GM08714 (cell line): ENCODE data around the gene NLRX1.
"Not testable (repeated sequence)": the region's sequence is repeated elsewhere in the genome, so short reads cannot be mapped to it uniquely, and the experiment has no call there.

Source experiments
- H3K4me3 ChIP-seq: fragments of 200-500 bp; sonication (Bioruptor generic); 2 replicates; pipeline ENCODE4 v1.5.1; 2014; ENCODE audit warnings: mild to moderate bottlenecking, low read length, inconsistent platforms
- ZNF274 ChIP-seq: IDR thresholded peaks from 2 replicates; pipeline ENCODE4 v1.6.1; 2012; ENCODE audit warnings: mild to moderate bottlenecking, low read depth, low read length

Gene NLRX1

GRCh38 chr11:119185981-119186634 lies 17.6 kb downstream of the NLRX1 start:
- no peak for TF ChIP-seq ZNF274
- no peak overlapping the region for H3K4me3 ChIP-seq

GRCh38 chr11:119187123-119187892 lies 18.8 kb downstream of the NLRX1 start:
- no peak overlapping the region for H3K4me3 ChIP-seq
- TF ChIP-seq ZNF274, result no peak

DNA sequence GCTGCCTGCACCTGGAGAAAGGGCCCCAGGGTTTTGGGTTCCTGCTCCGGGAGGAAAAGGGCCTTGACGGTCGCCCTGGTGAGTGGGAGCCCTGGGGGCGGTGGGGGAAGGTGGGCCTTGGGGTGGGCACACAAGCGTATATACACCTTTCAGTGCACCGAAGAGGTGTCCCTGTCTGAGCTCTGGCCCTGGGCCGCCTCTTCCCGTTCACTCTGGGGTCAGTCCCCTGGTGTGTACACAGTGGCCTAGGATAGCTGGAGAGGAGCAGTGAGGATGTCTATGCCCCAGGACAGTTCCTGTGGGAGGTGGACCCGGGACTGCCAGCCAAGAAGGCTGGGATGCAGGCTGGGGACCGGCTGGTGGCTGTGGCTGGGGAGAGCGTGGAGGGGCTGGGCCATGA lies 19.5 kb downstream of the NLRX1 start:
- no peak overlapping the region for H3K4me3 ChIP-seq
- no peak for TF ChIP-seq ZNF274

GRCh38 chr11:119188887-119189286 lies 20.4 kb downstream of the NLRX1 start:
- no peak for TF ChIP-seq ZNF274
- H3K4me3 ChIP-seq, result no peak overlapping the region

- TF ChIP-seq ZNF274, result no peak
- no peak overlapping the region for H3K4me3 ChIP-seq
These were observed 20.9 kb downstream of the NLRX1 start for GRCh38 chr11:119189393-119189792.

- no peak overlapping the region for H3K4me3 ChIP-seq
- TF ChIP-seq ZNF274, result no peak
These were observed 22.0 kb downstream of the NLRX1 start for GRCh38 chr11:119190531-119190930.

- not testable (repeated sequence) for H3K4me3 ChIP-seq
These were observed 22.7 kb downstream of the NLRX1 start for GRCh38 chr11:119191265-119191664.

DNA sequence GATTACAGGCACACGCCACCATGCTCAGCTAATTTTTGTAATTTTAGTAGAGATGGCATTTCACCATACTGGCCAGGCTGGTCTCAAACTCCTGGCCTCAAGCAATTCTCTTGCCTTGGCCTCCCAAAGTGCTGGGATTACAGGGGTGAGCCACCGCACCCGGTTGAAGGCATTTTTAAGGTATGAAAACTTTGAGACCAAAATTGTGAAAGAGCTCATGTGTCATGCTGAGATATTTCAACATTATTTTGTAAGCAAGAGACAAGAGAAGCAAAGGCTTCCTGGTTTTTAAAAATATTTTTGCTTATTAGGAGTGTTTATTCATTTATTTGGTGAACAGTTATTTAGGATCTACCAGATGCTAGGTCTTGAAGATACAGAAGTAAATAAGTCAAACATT lies 23.6 kb downstream of the NLRX1 start:
- H3K4me3 ChIP-seq, result no peak overlapping the region
- TF ChIP-seq ZNF274, result no peak

- H3K4me3 ChIP-seq, result no peak overlapping the region
- no peak for TF ChIP-seq ZNF274
These were observed 24.5 kb downstream of the NLRX1 start for GRCh38 chr11:119193001-119193400.

- TF ChIP-seq ZNF274, result no peak
- no peak overlapping the region for H3K4me3 ChIP-seq
These were observed 25.1 kb downstream of the NLRX1 start for GRCh38 chr11:119193626-119194025.

GRCh38 chr11:119194811-119195440 lies 26.4 kb downstream of the NLRX1 start:
- TF ChIP-seq ZNF274, result no peak
- H3K4me3 ChIP-seq, result no peak overlapping the region

DNA sequence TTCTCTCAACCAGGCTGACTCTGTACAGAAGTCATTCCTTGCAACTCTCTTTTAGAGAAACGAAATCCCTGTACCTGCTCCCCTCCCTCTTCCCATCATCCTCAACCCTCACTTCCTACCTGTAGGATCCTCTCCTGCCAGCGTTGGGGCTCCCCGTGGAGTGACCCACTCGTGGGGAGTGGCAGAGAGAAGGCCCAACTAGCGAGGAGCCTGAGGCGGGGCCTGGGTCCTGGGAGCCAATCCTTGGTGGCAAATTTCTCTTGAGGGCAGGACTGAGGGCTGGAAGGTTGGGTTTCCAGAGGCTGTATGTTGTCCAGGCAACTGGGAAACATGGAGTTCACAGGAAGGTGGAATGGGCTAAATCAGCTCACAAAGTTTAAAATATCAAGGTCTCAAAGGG lies 27.2 kb downstream of the NLRX1 start:
- H3K4me3 ChIP-seq, result no peak overlapping the region
- no peak for TF ChIP-seq ZNF274

GRCh38 chr11:119196833-119197483 lies 28.4 kb downstream of the NLRX1 start:
- H3K4me3 ChIP-seq, result no peak overlapping the region
- no peak for TF ChIP-seq ZNF274

DNA sequence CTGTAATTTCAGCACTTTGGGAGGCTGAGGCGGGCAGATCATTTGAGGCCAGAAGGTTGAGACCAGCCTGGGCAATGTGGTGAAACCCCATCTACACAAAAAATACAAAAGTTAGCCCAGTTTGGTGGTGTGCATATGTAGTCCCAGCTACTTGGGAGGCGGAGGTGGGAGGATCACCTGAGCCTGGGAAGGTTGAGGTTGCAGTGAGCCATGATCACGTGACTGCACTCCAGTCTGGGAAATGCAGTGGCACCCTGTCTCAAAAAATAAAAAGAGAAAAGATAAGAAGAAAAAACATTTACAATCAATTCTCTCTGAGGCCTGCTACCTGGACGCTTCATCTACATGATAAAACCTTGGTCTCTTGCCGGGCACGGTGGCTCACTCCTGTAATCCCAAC lies 30.4 kb downstream of the NLRX1 start:
- H3K4me3 ChIP-seq, result no peak overlapping the region
- TF ChIP-seq ZNF274, result no peak

DNA sequence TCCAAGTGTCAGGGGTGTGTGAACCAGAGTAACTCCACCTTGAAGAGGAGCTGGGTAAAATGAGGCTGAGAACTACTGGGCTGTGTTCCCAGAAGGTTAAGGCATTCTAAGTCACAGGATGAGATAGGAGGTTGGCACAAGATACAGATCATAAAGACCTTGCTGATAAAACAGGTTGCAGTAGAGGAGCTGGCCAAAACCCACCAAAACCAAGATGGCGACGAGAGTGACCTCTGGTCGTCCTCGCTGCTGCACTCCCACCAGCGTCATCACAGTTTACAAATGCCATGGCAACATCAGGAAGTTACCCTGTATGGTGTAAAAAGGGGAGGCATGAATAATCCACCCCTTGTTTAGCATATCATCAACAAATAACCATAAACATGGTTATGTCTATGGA lies 32.7 kb downstream of the NLRX1 start:
- not testable (repeated sequence) for H3K4me3 ChIP-seq
